Mesenchymal stem cell (in vitro differentiated cells and primary cell): ENCODE measurements around the gene RTP3.

Experiments used
- DNase-seq: peaks from one replicate; pipeline ENCODE4 v3.0.0-alpha.2; 2013
- H2AFZ ChIP-seq: one replicate; pipeline ENCODE4 v1.6.1; 2013; ENCODE audit warnings: low read depth, mild to moderate bottlenecking, control low read depth, inconsistent platforms, low read length, moderate library complexity
- H2AK5ac ChIP-seq: 2 replicates; pipeline ENCODE4 v1.6.1; 2013; ENCODE audit warnings: low read length, moderate library complexity, mild to moderate bottlenecking, inconsistent platforms; ENCODE audit not compliant: severe bottlenecking
- H2BK120ac ChIP-seq: one replicate; pipeline ENCODE4 v1.6.1; 2013; ENCODE audit warnings: low read depth, mild to moderate bottlenecking, inconsistent platforms, low read length, moderate library complexity
- H2BK12ac ChIP-seq, 2 experiments: one replicate each; pipeline ENCODE4 v1.6.1; 2013; ENCODE audit warnings: inconsistent platforms in 2 of 2, low read length in 2 of 2, mild to moderate bottlenecking in 2 of 2, moderate library complexity in 2 of 2, control low read depth in 1 of 2
- H2BK15ac ChIP-seq: one replicate; pipeline ENCODE4 v1.6.1; 2013; ENCODE audit warnings: mild to moderate bottlenecking, low read depth, inconsistent platforms; ENCODE audit not compliant: poor library complexity, severe bottlenecking
- H2BK5ac ChIP-seq: 2 replicates; pipeline ENCODE4 v1.6.1; 2013; ENCODE audit warnings: low read depth, mild to moderate bottlenecking, low read length, control low read depth, inconsistent platforms; ENCODE audit not compliant: poor library complexity, severe bottlenecking
- H3K14ac ChIP-seq, 2 experiments: one replicate each; pipeline ENCODE4 v1.6.1; 2013; ENCODE audit warnings: inconsistent platforms in 2 of 2, low read length in 2 of 2, control low read depth in 1 of 2, mild to moderate bottlenecking in 1 of 2, moderate library complexity in 1 of 2
- H3K18ac ChIP-seq, 2 experiments: one replicate each; pipeline ENCODE4 v1.6.1; 2013; ENCODE audit warnings: inconsistent platforms in 2 of 2, low read length in 2 of 2, control low read depth in 1 of 2, low read depth in 1 of 2, mild to moderate bottlenecking in 1 of 2
- H3K23ac ChIP-seq, 2 experiments: one replicate each; pipeline ENCODE4 v1.6.1; 2013; ENCODE audit warnings: inconsistent platforms in 2 of 2, low read length in 2 of 2, mild to moderate bottlenecking in 2 of 2, moderate library complexity in 2 of 2, control low read depth in 1 of 2
- H3K27ac ChIP-seq: 2 replicates; pipeline ENCODE4 v1.5.1; 2013; ENCODE audit warnings: mild to moderate bottlenecking, moderate library complexity, low read length, control low read depth, inconsistent platforms; ENCODE audit not compliant: poor library complexity, severe bottlenecking
- H3K27me3 ChIP-seq, 2 experiments: 2 replicates each; pipeline versions ENCODE4 v1.6.1 to v1.7.0; 2013; ENCODE audit warnings: low read length in 2 of 2, mild to moderate bottlenecking in 2 of 2, moderate library complexity in 2 of 2, control low read depth in 1 of 2, inconsistent platforms in 1 of 2; ENCODE audit not compliant: control insufficient read depth in 1 of 2, insufficient read depth in 1 of 2
- H3K36me3 ChIP-seq, 2 experiments: 2 replicates each; pipeline versions ENCODE4 v1.6.1 to v1.7.0; 2013; ENCODE audit warnings: low read length in 2 of 2, control low read depth in 1 of 2, inconsistent platforms in 1 of 2, low read depth in 1 of 2, mild to moderate bottlenecking in 1 of 2; ENCODE audit not compliant: insufficient read depth in 2 of 2, control insufficient read depth in 1 of 2
- H3K4ac ChIP-seq, 2 experiments: one replicate each; pipeline ENCODE4 v1.6.1; 2013; ENCODE audit warnings: inconsistent platforms in 2 of 2, low read length in 2 of 2, mild to moderate bottlenecking in 2 of 2, moderate library complexity in 2 of 2, control low read depth in 1 of 2, low read depth in 1 of 2
- H3K4me1 ChIP-seq: 2 replicates; pipeline ENCODE4 v1.6.1; 2013; ENCODE audit warnings: low read depth, low read length, control low read depth; ENCODE audit not compliant: control insufficient read depth, insufficient read depth
- H3K4me2 ChIP-seq: 2 replicates; pipeline ENCODE4 v1.6.1; 2013; ENCODE audit warnings: low read length, mild to moderate bottlenecking, inconsistent platforms; ENCODE audit not compliant: poor library complexity, severe bottlenecking
- H3K4me3 ChIP-seq, 2 experiments: 2 replicates each; pipeline versions ENCODE4 v1.5.1 to v1.7.0; 2013; ENCODE audit warnings: low read length in 2 of 2, mild to moderate bottlenecking in 2 of 2, control low read depth in 1 of 2, low read depth in 1 of 2; ENCODE audit not compliant: insufficient read depth in 1 of 2
- H3K79me1 ChIP-seq: replicated peaks from 2 replicates; pipeline ENCODE4 v1.6.1; 2013; ENCODE audit warnings: mild to moderate bottlenecking, control low read depth, low read length, inconsistent platforms; ENCODE audit not compliant: poor library complexity, severe bottlenecking
- H3K9ac ChIP-seq: 2 replicates; pipeline ENCODE4 v1.7.0; 2013; ENCODE audit warnings: mild to moderate bottlenecking, low read length, moderate library complexity
- H3K9me3 ChIP-seq: 2 replicates; pipeline ENCODE4 v1.7.0; 2013; ENCODE audit warnings: mild to moderate bottlenecking, low read length; ENCODE audit not compliant: control insufficient read depth
- H4K8ac ChIP-seq: one replicate; pipeline ENCODE4 v1.6.1; 2013; ENCODE audit warnings: inconsistent platforms, mild to moderate bottlenecking, low read length, moderate library complexity
- H4K91ac ChIP-seq: one replicate; pipeline ENCODE4 v1.6.1; 2013; ENCODE audit warnings: mild to moderate bottlenecking, low read length, inconsistent platforms
- WGBS: methylation state at CpG from one replicate; pipeline ENCODE4 v1.1.7; 2013; ENCODE audit warnings: mixed read lengths; 5-methylcytosine and 5-hydroxymethylcytosine counted together

RTP3 gene

DNA sequence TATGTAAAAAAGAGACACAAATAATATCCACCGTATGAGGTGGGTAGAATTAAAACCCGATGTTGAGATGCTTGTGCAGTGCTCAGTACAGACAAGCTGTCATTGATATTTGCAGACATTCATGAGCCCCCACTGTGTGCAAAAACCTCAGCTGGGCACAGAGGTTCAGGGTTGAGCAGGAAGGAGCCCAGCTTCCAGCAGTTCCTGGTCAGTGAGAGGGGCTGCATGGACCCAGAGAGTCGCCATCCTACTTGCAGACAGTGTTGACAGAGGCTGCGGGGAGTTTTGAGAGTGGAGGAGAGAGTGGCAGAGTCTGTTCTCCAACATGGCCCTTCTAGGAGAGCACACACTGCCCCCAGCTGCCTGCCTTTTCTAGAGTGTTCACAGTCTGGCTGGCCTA, 26.9 kb upstream of the RTP3 start:
- Histone ChIP-seq H3K36me3 (no peaks in the 10 kb centered on the region), H3K4ac (no peak overlapping the region), H2BK12ac (no peak overlapping the region), H3K4me3 (no peak overlapping the region), H3K9ac (no peak overlapping the region), H3K27me3 (peaks cover 59 to 73% of the 10 kb centered on the region in 2 experiments), H4K91ac (no peak overlapping the region), H2AK5ac (no peak overlapping the region), H3K4me1 (no peaks in the 10 kb centered on the region), H2BK15ac (no peak overlapping the region), H2AFZ (no peak overlapping the region), H2BK120ac (no peak overlapping the region), H4K8ac (no peak overlapping the region), H3K4me2 (no peak overlapping the region), H3K79me1 (no peaks in the 10 kb centered on the region), H3K23ac (no peak overlapping the region), H3K18ac (no peak overlapping the region), H3K9me3 (peaks cover 19% of the 10 kb centered on the region), H2BK5ac (no peak overlapping the region), H3K27ac (no peak overlapping the region), H3K14ac (peak overlapping the region in 1 of 2 experiments; percentile 28)
- DNase-seq, result no peak
- WGBS, result over 99% methylated on average over 4 of the region's 4 CpGs

DNA sequence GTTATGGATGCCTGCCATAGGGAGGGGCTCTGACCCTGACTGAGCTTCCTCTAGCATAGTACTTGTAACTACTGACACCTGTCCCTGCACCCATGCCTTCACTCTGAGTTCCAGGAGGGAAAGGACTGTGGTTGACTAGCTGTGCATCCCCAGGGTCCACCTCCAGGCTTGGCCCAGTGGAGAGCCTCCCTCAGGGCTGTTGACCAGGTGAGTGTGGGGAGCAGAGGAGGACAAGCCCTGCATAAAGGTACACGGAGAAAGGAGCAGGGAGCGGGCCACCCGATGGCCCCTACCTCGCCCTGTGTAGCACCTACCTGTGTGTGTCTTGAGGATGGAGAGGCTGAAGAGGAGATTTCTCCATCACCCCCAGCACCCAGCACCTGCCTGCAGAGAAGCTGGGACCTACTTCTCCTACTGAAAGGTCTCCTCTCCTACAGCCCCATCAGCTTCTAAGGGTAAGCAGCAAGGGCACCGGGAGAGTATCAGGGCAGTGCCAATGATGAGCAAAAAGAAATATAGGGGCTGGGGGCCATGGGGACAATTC, 26.3 kb upstream of the RTP3 start:
- no peak overlapping the region for H2BK5ac ChIP-seq

DNA sequence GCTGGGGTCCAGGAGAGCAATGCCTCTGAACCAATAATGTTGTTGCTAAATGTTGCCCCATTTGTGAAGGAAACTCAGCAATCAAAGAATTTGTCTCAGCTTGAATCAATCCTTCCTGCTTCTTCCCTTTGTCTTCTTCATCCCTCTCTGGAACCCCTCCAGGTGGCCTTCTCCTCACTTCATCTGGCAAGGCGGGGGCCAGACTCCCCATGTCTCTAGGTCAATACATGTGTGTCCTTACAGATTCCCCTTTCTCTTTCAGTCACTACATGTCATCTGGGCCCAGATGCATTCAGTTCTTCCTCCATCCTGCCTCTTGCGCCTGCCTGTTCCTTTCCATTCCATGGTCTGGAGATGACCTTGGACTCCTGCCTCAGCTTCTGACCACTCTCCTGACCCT, 25.0 kb upstream of the RTP3 start:
- Histone ChIP-seq H3K9me3 (peaks cover 23% of the 10 kb centered on the region), H2AFZ (no peak overlapping the region), H3K4me3 (no peak overlapping the region), H3K27me3 (peaks cover 53 to 83% of the 10 kb centered on the region in 2 experiments), H3K23ac (no peak overlapping the region), H2BK15ac (no peak overlapping the region), H3K14ac (no peak overlapping the region), H2BK12ac (no peak overlapping the region), H2BK5ac (no peak overlapping the region), H3K27ac (no peak overlapping the region), H3K18ac (no peak overlapping the region), H3K4me2 (no peak overlapping the region), H3K4me1 (no peaks in the 10 kb centered on the region), H3K79me1 (no peaks in the 10 kb centered on the region), H2BK120ac (no peak overlapping the region), H4K8ac (no peak overlapping the region), H2AK5ac (no peak overlapping the region), H4K91ac (no peak overlapping the region), H3K4ac (no peak overlapping the region), H3K9ac (no peak overlapping the region), H3K36me3 (no peaks in the 10 kb centered on the region)
- WGBS, result 78% methylated on average over 2 of the region's 2 CpGs
- no peak for DNase-seq

More for the DNA sequence above, 26.3 kb upstream of the RTP3 start:
- H3K4ac ChIP-seq, result no peak overlapping the region
- no peak overlapping the region for H3K14ac ChIP-seq
- H3K23ac ChIP-seq, result no peak overlapping the region
- H4K8ac ChIP-seq, result no peak overlapping the region
- H3K4me3 ChIP-seq, result no peak overlapping the region
- H3K79me1 ChIP-seq, result no peaks in the 10 kb centered on the region
- DNase-seq, result no peak
- H2AK5ac ChIP-seq, result no peak overlapping the region
- no peak overlapping the region for H2AFZ ChIP-seq
- no peak overlapping the region for H3K9ac ChIP-seq
- no peaks in the 10 kb centered on the region for H3K4me1 ChIP-seq
- H2BK15ac ChIP-seq, result no peak overlapping the region
- H2BK12ac ChIP-seq, result no peak overlapping the region
- no peak overlapping the region for H4K91ac ChIP-seq
- H3K27me3 ChIP-seq, result peaks cover 53 to 75% of the 10 kb centered on the region in 2 experiments
- H3K9me3 ChIP-seq, result peaks cover 23% of the 10 kb centered on the region
- H3K36me3 ChIP-seq, result no peaks in the 10 kb centered on the region
- WGBS, result 78% methylated on average over 5 of the region's 5 CpGs
- no peak overlapping the region for H2BK120ac ChIP-seq
- no peak overlapping the region for H3K18ac ChIP-seq
- no peak overlapping the region for H3K27ac ChIP-seq
- no peak overlapping the region for H3K4me2 ChIP-seq

DNA sequence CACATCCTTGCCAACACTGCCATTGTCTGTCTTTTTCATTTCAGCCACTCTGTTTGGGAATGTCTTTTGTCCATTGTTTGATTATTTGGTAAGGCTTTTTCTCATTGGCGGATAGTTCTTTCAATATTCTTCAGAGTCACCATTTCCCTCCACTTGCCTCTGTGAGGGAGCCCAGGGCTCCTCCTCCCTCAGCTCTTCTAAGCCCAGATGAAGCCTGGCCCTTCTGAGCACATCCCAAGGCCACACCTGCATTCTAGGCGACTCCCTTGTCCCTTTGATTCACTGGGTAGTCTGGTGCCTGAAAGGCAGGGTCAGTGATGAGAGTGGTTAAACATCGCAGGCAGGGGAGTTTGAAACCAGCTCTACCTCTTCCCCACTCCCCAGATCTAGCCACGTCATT, 20.6 kb upstream of the RTP3 start:
- Histone ChIP-seq H3K14ac (no peak overlapping the region), H2AK5ac (no peak overlapping the region), H2BK12ac (no peak overlapping the region), H4K8ac (no peak overlapping the region), H2AFZ (no peak overlapping the region), H3K4me3 (no peak overlapping the region), H2BK120ac (no peak overlapping the region), H2BK15ac (no peak overlapping the region), H3K4me1 (no peaks in the 10 kb centered on the region), H3K9ac (no peak overlapping the region), H3K4ac (no peak overlapping the region), H3K27ac (no peak overlapping the region), H3K79me1 (no peaks in the 10 kb centered on the region), H3K4me2 (no peak overlapping the region), H3K18ac (no peak overlapping the region), H3K9me3 (peaks cover 23% of the 10 kb centered on the region), H3K27me3 (peaks cover 45 to 79% of the 10 kb centered on the region in 2 experiments), H2BK5ac (no peak overlapping the region), H3K36me3 (no peaks in the 10 kb centered on the region), H4K91ac (no peak overlapping the region), H3K23ac (no peak overlapping the region)
- DNase-seq, result no peak
- 94% methylated on average over 3 of the region's 4 CpGs for WGBS
